T follicular helper cell (primary cell): ENCODE measurements around the gene TAF6.

Experiments
- DNase-seq: peaks from one replicate; pipeline ENCODE4 v3.0.0-alpha.2; 2020; ENCODE audit warnings: low read depth
- total RNA-seq, 2 experiments: gene quantifications; one replicate each; lab custom pipeline; 2026; lab: John Stamatoyannopoulos, UW

TAF6 gene
- total RNA-seq = 37.2 to 50.9 reads per million in 2 experiments

GRCh38 chr7:100119072-100119969 lies at the start of gene TAF6, which contains the start of gene CNPY4:
Gene TAF6 (minus strand): TSS chr7:100119358. CDS start chr7:100114209, 5,149 bp downstream.
Gene CNPY4 (plus strand): TSS chr7:100119634. CDS start chr7:100119745, 111 bp downstream.
- peak; percentile 94 for DNase-seq

DNA sequence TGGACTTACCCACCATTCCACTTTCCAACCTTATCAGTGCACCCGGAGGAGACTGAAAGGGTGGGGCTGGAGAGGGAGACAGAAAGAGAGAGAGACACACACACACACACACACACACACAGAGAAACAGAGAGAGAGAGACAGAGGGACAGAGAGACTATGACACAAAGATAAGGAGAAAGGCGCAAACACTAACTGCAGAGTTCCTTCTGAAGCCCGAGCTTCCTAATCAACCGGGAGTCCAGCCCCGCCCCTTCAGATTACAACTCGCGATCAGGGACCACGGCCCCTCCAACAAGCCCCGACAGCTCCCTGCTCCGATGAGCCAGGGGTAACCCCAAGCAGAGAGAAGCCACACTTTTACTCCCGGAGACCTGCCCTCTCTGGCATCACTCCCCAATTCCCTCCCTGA lies 48.8 kb upstream of the TAF6 start:
- DNase-seq = no peak

- DNase-seq = no peak
Measured at GRCh38 chr7:100166970-100167911, 48.1 kb upstream of the TAF6 start.

DNA sequence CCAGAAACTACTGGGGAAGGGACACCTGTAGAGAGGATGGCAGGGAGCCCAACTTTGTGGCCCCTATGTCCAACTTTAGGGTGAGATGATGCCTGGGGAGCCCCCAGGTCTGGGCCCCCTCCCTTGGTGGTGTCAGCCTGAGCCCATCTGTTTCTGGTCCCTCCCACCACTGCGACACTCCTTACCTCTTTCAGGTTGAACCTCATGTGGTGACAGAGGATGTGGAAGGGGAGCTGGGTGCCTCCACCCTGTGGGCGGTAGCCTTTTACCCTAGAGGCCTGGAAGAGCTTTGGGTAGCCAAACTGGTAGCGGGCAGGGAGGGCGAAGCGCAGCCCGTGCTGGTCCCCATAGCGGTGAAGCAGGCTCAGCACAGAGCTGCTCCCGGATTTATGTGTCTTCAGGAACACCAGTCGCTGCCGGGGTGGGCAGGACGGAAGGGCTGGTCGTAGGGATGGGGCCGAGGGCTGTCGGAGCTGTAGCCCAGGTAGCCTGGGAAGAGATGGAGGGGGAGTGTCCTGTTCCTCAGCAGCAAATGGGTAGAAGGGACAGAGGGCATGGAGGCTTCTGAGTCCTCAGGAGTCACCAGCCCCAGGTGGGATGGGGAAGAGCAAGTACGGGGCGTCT lies 47.3 kb upstream of the TAF6 start:
- no peak for DNase-seq

DNA sequence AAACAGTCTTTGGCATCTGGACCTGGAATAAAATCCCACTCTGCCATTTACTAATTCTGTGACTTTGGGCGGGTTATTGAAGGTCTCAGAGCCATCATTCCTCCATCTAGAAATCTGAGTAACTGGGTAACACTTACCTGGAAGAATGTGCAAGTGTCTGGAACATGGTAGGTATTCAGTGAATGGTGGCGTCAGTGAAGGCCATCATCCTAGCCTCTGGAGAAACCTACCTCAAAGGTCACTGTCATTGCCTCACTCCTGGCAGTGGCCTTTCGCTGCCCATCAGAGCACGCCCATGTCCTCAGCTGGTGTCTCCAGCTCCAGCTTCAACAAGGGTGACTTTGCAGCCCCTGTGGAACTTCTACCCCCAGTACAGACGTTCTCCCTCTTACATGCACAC lies 44.7 kb upstream of the TAF6 start:
- no peak for DNase-seq

- no peak for DNase-seq
Measured at GRCh38 chr7:100163006-100163531, 43.9 kb upstream of the TAF6 start.

DNA sequence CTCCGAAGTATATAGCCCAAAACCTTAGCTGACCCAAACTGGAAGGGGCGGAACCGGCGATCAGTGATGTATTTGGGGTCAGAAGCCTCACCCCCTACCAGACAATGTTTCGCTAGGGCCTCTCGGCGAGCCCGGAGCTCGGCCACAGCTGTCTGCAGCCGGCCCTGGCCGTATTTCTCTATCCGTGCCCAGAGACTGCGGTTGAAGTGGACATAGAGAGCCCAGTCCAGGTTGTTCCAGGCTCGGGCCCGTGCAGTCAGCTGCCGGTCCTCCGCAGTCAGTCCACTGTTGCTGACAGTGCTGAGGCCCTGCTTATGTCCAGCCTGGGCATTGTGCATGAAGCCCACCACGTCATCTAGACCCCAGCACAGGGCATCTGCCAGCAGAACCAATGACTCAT lies 40.9 kb upstream of the TAF6 start:
- no peak for DNase-seq

DNA sequence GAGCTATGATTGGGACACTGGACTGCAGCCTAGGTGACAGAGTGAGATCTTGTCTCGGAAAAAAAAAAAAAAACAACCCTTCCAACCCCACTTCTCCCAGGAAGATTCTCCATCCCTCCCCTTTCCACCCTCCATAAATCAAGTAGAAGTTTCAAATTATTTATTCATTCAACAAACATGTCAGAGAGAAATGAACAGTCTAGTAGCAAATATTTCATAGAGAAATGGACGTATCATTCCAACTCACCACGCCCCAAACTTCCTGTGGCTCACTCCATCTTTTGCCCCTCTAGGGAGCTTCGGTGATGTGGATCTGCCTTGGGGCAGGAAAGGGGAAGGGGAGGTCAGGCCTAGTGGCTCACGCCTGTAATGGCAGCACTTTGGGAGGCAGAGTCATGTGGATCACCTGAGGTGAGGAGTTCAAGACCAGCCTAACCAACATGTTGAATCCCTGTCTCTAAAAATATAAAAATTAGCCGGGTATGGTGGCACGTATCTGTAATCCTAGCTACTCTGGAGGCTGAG lies 40.0 kb upstream of the TAF6 start:
- no peak for DNase-seq

- DNase-seq = peak; percentile 83
Measured at GRCh38 chr7:100158229-100159098, 39.3 kb upstream of the TAF6 start, which contains the start of gene TRAPPC14. Gene TRAPPC14 (minus strand): TSS chr7:100158723. CDS start chr7:100158499, 224 bp downstream.

DNA sequence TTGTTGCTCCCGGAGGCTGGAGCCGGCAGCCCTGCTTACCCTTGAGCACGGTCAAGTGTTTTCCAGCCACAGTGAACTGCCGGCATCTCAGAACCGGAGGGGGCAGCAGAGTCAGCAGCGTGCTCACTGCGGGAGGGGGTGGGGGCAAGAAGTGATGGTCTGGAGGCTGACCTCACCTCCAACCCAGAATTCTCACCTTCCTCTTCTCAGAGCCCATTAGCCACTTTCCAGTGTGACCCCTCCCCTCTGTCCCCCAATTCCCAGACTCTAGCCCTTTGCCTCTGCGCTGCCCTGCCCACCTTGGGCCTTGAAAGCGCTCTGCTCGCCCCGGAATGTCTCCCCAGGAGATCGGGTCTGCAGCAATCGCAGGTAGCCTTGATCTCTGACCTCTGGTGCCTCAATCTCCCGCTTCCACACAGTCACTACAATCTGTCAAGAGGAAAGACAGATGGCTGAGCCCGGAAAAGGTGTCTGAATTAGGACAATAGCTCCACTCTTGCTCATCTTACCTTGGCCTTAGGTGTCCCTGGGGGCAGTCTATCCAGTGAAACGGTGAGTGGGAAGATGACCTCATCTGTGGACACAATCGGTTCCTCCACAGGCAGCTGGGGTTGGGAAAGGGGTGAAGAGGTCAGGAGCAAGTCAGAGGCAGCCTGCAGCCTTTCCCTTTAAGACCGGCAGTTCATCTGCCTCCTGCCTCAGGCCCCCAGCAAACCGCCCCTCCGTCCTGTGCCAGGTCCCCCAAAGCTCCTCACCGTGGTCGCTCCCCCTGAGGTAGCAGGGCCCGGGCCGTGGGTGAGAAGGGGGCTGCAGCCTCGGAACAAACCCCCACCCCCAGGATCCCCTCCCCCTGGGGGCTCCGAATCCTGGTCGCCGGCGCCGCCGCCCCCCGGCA lies 38.4 kb upstream of the TAF6 start:
- DNase-seq = no peak

DNA sequence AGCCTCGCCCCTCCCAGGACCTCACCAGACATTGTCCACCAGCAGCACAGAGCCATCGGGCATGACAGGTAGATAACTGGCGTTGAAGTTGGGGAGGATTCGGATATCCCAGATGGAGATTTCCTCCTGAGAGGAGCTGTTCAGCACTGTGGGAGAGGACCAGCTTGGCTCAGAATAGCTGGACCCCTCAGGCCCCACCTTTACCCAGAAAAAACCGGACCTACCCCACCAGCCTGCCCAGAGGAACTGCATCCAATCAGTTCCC lies 37.8 kb upstream of the TAF6 start:
- DNase-seq = no peak

DNA sequence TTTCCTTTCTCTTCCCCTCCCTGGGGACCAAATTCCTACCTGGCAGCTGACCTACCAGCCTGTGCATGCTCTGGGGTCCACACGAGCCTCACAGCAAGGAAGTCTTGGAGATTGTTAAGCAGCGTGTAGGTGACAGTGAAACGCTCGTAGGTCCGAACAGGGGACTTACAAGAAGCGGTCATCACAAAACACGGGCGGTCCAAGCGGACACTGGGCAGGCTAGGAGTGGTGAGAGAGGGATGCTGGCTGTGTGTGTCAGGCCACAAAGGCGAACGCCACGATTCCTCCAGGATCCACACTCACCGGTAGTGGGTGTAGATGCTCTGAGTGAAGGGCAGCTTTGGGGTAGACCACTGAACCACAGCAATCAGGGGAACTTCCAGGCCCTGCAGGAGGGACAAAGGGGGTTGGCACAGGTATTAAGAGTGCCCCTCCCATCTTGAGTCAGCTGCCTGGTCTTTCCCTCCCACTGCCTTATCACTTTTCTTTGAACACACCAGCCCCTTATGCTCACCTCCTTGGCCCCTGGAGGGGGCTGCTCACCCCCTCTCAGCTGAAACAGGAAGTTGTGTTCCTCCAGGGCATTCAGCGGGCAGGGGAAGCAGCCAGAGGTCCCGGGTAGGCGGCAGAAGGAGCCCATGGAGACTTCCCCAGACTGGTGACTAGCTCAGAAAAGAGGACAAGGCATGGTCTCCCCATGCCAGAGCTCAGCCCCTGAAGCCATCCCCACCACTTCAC lies 37.3 kb upstream of the TAF6 start:
- DNase-seq = no peak

GRCh38 chr7:100155553-100156317 lies 36.6 kb upstream of the TAF6 start:
- DNase-seq = no peak

- no peak for DNase-seq
Measured at GRCh38 chr7:100154651-100155491, 35.7 kb upstream of the TAF6 start.

DNA sequence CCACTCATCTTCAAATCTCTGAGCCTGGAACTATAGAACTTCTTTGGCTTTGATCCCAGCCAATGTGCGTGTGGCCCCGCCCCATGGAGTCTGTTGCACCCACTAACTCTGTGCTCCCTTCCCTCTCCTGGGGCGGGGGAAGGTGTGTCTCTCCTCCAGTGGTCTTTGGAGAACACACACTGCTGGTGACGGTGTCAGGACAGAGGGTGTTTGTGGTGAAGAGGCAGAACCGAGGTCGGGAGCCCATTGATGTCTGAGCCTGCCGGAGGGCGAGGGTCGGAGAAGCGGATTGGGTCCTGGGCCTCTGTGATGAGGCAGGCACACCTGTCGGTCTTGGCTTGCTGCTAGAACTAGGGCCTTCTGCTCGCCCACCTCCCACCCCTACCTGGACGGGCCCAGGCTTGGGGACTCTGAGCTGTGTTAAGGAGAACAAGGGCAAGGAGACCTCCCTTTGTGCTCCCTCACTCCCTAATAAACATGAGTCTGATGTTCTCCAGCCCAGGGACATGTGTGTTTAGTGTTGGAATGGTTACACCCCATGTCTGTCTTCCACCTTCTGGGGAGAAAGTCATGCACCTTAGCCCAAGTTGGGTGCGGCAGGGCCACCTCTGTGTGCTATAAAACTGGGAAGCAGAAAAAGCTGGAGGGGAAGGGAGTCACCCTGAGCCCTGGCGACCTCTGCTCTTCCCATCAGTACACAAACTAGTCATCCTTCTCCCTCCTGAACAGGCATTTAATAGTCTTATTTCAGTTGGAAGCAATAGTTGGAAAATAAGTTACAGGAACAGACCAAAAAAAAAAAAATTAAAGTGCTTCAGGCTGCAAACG lies 34.8 kb upstream of the TAF6 start:
- DNase-seq = no peak

DNA sequence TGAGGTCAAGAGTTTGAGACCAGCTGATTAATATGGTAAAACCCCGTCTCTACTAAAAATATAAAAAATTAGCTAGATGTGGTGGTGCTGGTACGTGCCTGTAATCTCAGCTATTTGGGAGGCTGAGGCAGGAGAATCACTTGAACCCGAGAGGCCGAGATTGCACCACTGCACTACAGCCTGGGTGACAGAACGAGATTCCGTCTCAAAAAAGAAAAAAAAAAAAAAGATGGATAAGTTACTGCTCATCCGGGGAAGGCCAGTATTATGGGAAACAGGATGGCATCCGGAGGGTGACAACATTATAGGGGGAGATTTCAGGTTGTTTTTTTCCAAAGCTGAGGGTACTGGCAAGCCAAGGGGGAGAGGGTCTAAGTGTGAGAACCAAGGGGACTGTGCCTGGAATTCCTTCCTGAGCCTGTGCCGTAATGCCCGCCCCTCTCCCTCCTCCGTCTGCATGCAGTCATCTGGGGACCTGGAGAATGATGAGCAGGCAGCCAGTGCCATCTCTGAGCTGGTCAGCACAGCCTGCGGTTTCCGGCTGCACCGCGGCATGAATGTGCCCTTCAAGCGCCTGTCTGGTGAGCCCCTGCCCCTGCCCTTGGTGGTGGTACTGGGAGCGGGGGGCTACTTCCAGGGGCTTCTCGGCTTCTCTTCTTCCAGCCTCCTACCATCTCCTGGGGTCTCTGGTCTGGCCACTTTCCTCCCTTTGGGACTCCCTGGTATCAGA lies 33.9 kb upstream of the TAF6 start:
- DNase-seq = no peak
